ENCODE data around the gene ATP8B3.

ATP8B3 gene

DNA sequence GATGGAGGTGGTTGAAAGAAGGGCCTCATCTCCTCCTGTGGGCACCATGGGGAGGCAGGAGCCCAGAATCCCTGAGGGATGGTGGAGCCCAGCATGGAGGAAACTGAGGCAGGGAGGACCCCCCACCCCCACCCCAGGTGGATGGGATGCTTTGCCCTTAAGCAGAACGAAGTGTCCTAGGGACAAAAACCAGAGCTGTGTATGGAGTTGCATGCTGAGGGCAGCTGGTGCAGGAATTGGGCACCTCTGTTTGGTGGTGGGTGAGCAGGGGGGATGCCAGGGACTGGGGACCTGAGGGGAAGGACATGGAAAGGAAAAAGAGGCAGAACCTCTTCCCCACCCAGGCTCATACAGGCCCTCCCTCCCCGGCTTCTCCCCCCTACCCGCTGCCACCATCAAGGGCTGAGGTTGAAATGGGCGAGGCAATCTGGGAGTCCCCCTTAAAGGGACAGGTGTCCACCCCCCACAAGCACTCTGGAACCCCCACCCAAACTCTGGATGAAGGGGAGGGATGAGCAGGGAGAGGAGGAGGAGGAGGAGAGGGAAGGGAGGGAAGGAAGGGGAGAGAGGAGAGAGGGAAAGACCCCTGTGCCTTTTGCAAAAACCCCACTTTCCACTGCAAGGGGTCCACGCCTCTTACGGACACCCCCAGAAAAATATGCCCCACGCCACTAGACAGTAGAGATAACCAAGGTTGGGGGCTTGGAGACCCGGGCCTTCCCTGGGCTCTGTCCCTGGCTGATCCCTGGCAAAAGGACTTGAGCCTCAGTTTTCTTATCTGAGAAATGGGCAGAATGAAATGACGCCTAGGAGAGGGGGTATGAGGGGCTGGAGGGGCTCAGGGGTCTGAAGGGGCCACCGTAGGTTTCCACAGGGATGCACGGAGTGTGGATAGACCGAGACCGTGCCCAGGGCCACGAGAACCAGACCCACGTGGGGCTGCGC is 52.8 kb downstream of the ATP8B3 start:
- Histone ChIP-seq H3K4me3 (ENCODE audit: low read depth in 1 of 2, low read length in 2 of 2) (no peak overlapping the region), H3K9ac (ENCODE audit: low read depth, low read length) (no peak overlapping the region)
- ATAC-seq (ENCODE audit: insufficient read depth, low read depth), result no peak

GRCh38 chr19:1758231-1758577 is 53.9 kb downstream of the ATP8B3 start:
- Histone ChIP-seq H3K27me3 (ENCODE audit: insufficient read depth, low read length, poor library complexity) (peaks cover 5% of the 10 kb centered on the region), H2AFZ (ENCODE audit: low read depth, low read length) (no peak overlapping the region), H3K4me1 (ENCODE audit: insufficient read depth, low read length) (no peaks in the 10 kb centered on the region), H3K4me3 (ENCODE audit: low read depth in 1 of 2, low read length in 2 of 2) (no peak overlapping the region), H3K27ac (ENCODE audit: low read length) (no peak overlapping the region), H3K9me3 (ENCODE audit: insufficient read depth, low read length, severe bottlenecking) (no peaks in the 10 kb centered on the region), H3K36me3 (ENCODE audit: insufficient read depth, low read length) (no peaks in the 10 kb centered on the region), H3K9ac (ENCODE audit: low read depth, low read length) (no peak overlapping the region), H3K4me2 (ENCODE audit: insufficient read depth, low read length) (no peak overlapping the region), H4K20me1 (ENCODE audit: insufficient read depth, low read length) (peaks cover 4% of the 10 kb centered on the region; the same call in 1 of the 2 replicates), H3K79me2 (ENCODE audit: insufficient read depth, low read length) (no peaks in the 10 kb centered on the region)
- TF ChIP-seq EZH2 (IDR thresholded peaks at IDR 0.05; ENCODE audit: borderline replicate concordance, low read depth, low read length, severe bottlenecking) (no peak), CTCF (IDR thresholded peaks at IDR 0.05; ENCODE audit: borderline replicate concordance, extremely low read depth, low read length, poor library complexity, severe bottlenecking) (no peak)
- DNase-seq, result no peak
- no peak for ATAC-seq (ENCODE audit: insufficient read depth, low read depth)

More for the DNA sequence above, 52.8 kb downstream of the ATP8B3 start:
- Histone ChIP-seq H3K36me3 (ENCODE audit: insufficient read depth, low read length) (no peaks in the 10 kb centered on the region), H3K79me2 (ENCODE audit: insufficient read depth, low read length) (no peaks in the 10 kb centered on the region), H3K27me3 (ENCODE audit: insufficient read depth, low read length, poor library complexity) (peaks cover 5% of the 10 kb centered on the region), H3K9me3 (ENCODE audit: insufficient read depth, low read length, severe bottlenecking) (no peaks in the 10 kb centered on the region), H3K4me2 (ENCODE audit: insufficient read depth, low read length) (no peak overlapping the region), H2AFZ (ENCODE audit: low read depth, low read length) (no peak overlapping the region), H4K20me1 (ENCODE audit: insufficient read depth, low read length) (peaks cover 4% of the 10 kb centered on the region; the same call in 1 of the 2 replicates), H3K27ac (ENCODE audit: low read length) (no peak overlapping the region), H3K4me1 (ENCODE audit: insufficient read depth, low read length) (no peaks in the 10 kb centered on the region)
- TF ChIP-seq CTCF (IDR thresholded peaks at IDR 0.05; ENCODE audit: borderline replicate concordance, extremely low read depth, low read length, poor library complexity, severe bottlenecking) (no peak), EZH2 (IDR thresholded peaks at IDR 0.05; ENCODE audit: borderline replicate concordance, low read depth, low read length, severe bottlenecking) (no peak)
- no peak for DNase-seq

DNA sequence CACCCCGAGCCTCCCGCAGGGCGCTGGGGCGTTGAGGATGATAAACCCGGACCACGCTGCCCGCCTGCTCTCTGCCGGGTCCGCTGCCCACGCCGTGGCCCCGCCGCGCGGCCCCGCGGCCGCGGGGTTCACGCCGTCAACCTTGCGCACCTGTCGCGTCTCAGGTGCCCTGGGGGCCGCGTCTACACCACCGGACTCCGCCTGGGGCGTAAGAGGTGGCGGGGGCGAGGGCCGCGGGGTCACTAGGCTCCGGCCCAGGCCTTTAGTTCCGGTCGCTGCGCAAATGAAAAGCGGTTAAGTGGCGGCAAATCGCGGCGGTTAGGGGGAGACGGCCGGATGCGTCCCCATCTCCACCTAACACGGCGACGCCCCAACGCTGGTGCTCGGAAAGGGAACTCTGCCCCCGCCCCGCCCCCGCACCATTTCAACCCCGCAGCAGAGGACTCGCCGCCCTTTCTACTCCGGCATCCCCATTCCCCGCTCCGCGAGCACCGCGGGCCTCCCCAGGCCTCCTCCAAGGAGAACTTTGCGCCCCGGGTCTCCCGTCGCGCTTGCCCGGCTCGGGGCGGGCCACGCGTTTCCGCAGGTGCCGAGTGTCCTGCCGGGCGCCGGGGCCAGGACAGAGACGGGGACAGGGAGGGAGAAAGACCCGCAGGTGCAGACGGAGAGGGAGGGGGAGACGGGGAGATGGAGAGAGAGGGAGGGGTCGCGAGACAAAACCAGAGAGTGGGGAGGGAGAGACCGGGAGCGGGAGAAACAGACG is 54.4 kb downstream of the ATP8B3 start:
- Histone ChIP-seq H3K9me3 (ENCODE audit: insufficient read depth, low read length, severe bottlenecking) (no peaks in the 10 kb centered on the region), H3K27me3 (ENCODE audit: insufficient read depth, low read length, poor library complexity) (peaks cover 5% of the 10 kb centered on the region), H4K20me1 (ENCODE audit: insufficient read depth, low read length) (peaks cover 4% of the 10 kb centered on the region; the same call in 1 of the 2 replicates), H3K4me1 (ENCODE audit: insufficient read depth, low read length) (no peaks in the 10 kb centered on the region), H3K79me2 (ENCODE audit: insufficient read depth, low read length) (no peaks in the 10 kb centered on the region), H3K4me2 (ENCODE audit: insufficient read depth, low read length) (no peak overlapping the region), H3K36me3 (ENCODE audit: insufficient read depth, low read length) (no peaks in the 10 kb centered on the region), H3K27ac (ENCODE audit: low read length) (no peak overlapping the region), H3K4me3 (ENCODE audit: low read depth in 1 of 2, low read length in 2 of 2) (no peak overlapping the region), H3K9ac (ENCODE audit: low read depth, low read length) (no peak overlapping the region), H2AFZ (ENCODE audit: low read depth, low read length) (no peak overlapping the region)
- ATAC-seq (ENCODE audit: insufficient read depth, low read depth) (no peak), DNase-seq (no peak)
- no peak for TF ChIP-seq CTCF (IDR thresholded peaks at IDR 0.05; ENCODE audit: borderline replicate concordance, extremely low read depth, low read length, poor library complexity, severe bottlenecking)
- TF ChIP-seq EZH2 (IDR thresholded peaks at IDR 0.05; ENCODE audit: borderline replicate concordance, low read depth, low read length, severe bottlenecking), result no peak

All from DND-41 (cell line).